SK-N-SH (cell line): ENCODE measurements around the gene GUCY2D.

Experiments
- FOXM1 ChIP-seq: IDR thresholded peaks from 2 replicates; pipeline ENCODE4 v1.4.0; 2012; ENCODE audit warnings: low read depth, mild to moderate bottlenecking
- MXI1 ChIP-seq: IDR thresholded peaks from 2 replicates; pipeline ENCODE4 v1.6.1; 2012; ENCODE audit warnings: mild to moderate bottlenecking, low read depth, low read length, improper control_type of control experiment
- POLR2AphosphoS5 ChIP-seq: IDR thresholded peaks from 2 replicates; pipeline ENCODE4 v1.6.1; 2012; ENCODE audit warnings: low read depth, low read length
- RXRA ChIP-seq: IDR thresholded peaks from 2 replicates; pipeline ENCODE4 v1.4.0; 2012; ENCODE audit warnings: low read depth, mild to moderate bottlenecking, borderline replicate concordance
- SIN3A ChIP-seq: IDR thresholded peaks from 2 replicates; pipeline ENCODE4 v1.6.1; 2012; ENCODE audit warnings: low read depth, mild to moderate bottlenecking, low read length, moderate library complexity, borderline replicate concordance
- TF ChIP-seq, protein P1 (sequence below): fragments of 150-350 bp; IDR thresholded peaks from 2 replicates; pipeline ENCODE4 v1.6.1; 2017; ENCODE audit warnings: antibody characterized with exemption, low read length, low read depth, borderline replicate concordance
- TF ChIP-seq, protein P2 (sequence below): fragments of 200-600 bp; sonication (generic); IDR thresholded peaks from 2 replicates; pipeline ENCODE4 v1.6.1; 2017; ENCODE audit warnings: antibody characterized with exemption, mild to moderate bottlenecking, moderate library complexity

DNA sequence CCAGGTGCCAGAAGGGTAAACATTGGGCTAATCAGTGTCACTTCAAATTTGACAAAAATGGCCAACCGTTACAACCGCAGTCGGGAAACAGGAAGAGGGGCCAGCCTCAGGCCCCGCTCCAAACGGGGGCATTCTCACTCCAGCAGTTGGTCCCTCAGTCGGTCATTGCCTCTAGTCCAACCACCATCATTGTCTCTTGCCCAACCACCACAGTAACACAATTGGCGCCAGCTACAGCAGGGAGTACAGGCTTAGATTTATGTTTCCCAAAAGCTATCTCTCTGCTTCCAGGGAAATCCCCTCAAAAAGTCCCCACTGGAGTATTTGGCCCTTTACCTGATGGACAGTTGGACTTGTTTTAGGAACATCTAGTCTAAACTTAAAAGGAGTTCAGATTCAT is 56.7 kb downstream of the GUCY2D start:
- TF ChIP-seq, protein P1, sequence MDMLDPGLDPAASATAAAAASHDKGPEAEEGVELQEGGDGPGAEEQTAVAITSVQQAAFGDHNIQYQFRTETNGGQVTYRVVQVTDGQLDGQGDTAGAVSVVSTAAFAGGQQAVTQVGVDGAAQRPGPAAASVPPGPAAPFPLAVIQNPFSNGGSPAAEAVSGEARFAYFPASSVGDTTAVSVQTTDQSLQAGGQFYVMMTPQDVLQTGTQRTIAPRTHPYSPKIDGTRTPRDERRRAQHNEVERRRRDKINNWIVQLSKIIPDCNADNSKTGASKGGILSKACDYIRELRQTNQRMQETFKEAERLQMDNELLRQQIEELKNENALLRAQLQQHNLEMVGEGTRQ, result no peak
- TF ChIP-seq, protein P2, sequence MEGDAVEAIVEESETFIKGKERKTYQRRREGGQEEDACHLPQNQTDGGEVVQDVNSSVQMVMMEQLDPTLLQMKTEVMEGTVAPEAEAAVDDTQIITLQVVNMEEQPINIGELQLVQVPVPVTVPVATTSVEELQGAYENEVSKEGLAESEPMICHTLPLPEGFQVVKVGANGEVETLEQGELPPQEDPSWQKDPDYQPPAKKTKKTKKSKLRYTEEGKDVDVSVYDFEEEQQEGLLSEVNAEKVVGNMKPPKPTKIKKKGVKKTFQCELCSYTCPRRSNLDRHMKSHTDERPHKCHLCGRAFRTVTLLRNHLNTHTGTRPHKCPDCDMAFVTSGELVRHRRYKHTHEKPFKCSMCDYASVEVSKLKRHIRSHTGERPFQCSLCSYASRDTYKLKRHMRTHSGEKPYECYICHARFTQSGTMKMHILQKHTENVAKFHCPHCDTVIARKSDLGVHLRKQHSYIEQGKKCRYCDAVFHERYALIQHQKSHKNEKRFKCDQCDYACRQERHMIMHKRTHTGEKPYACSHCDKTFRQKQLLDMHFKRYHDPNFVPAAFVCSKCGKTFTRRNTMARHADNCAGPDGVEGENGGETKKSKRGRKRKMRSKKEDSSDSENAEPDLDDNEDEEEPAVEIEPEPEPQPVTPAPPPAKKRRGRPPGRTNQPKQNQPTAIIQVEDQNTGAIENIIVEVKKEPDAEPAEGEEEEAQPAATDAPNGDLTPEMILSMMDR, result no peak
- TF ChIP-seq MXI1, result no peak
- no peak for TF ChIP-seq SIN3A
- no peak for TF ChIP-seq FOXM1
- no peak for TF ChIP-seq RXRA
- TF ChIP-seq POLR2AphosphoS5, result no peak
